Neural progenitor cell (in vitro differentiated cells): ENCODE measurements around the gene COG5. TPM values are rescaled to one million over a fixed set of nuclear protein-coding genes. Genes with fewer than 3 reads are reported as not detected.
A peak's percentile ranks its signal among the peaks of the same experiment; 100 is the strongest.

Experiments
- DNase-seq: peaks from one replicate; pipeline ENCODE4 v3.0.0-alpha.2; 2016; ENCODE audit warnings: low spot score
- H2AFZ ChIP-seq: fragments of 200-600 bp; sonication (generic); replicated peaks from 2 replicates; pipeline ENCODE4 v1.6.1; 2016; ENCODE audit warnings: antibody characterized with exemption
- H3F3A ChIP-seq: fragments of 200-600 bp; sonication (generic); 2 replicates; pipeline ENCODE4 v1.6.1; 2016; ENCODE audit warnings: antibody characterized with exemption, low read depth
- H3K27ac ChIP-seq: fragments of 200-600 bp; sonication (generic); 2 replicates; pipeline ENCODE4 v1.5.1; 2016; ENCODE audit warnings: mild to moderate bottlenecking
- H3K27me3 ChIP-seq: fragments of 200-600 bp; sonication (generic); 2 replicates; pipeline ENCODE4 v1.6.1; 2016; ENCODE audit warnings: mild to moderate bottlenecking, moderate library complexity
- H3K36me3 ChIP-seq: fragments of 200-600 bp; sonication (generic); 2 replicates; pipeline ENCODE4 v1.5.1; 2016
- H3K4me1 ChIP-seq: fragments of 200-600 bp; sonication (generic); 2 replicates; pipeline ENCODE4 v1.6.1; 2016; ENCODE audit warnings: mixed run types
- H3K4me2 ChIP-seq: fragments of 200-600 bp; sonication (generic); 2 replicates; pipeline ENCODE4 v1.6.1; 2016
- H3K4me3 ChIP-seq: fragments of 200-600 bp; sonication (generic); 2 replicates; pipeline ENCODE4 v1.5.1; 2016
- H3K79me2 ChIP-seq: fragments of 200-600 bp; sonication (generic); 2 replicates; pipeline ENCODE4 v1.6.1; 2016; ENCODE audit warnings: low read depth
- H3K9ac ChIP-seq: fragments of 200-600 bp; sonication (generic); 2 replicates; pipeline ENCODE4 v1.6.1; 2016
- H3K9me3 ChIP-seq: fragments of 200-600 bp; sonication (generic); 2 replicates; pipeline ENCODE4 v1.5.1; 2016; ENCODE audit warnings: low read depth
- H4K20me1 ChIP-seq: fragments of 200-600 bp; sonication (generic); 2 replicates; pipeline ENCODE4 v1.6.1; 2016; ENCODE audit warnings: low read depth
- H3K27ac Mint-ChIP-seq: 3 replicates; pipeline ENCODE4 v1.8.0; 2021; ENCODE audit warnings: mixed read lengths
- H3K27me3 Mint-ChIP-seq: 2 replicates; pipeline ENCODE4 v1.8.0; 2022; ENCODE audit warnings: low read depth, mild to moderate bottlenecking, inconsistent platforms, moderate library complexity, mixed read lengths; ENCODE audit not compliant: insufficient read depth
- H3K36me3 Mint-ChIP-seq: 3 replicates; pipeline ENCODE4 v1.8.0; 2021; ENCODE audit warnings: mixed read lengths
- H3K4me1 Mint-ChIP-seq: 3 replicates; pipeline ENCODE4 v1.8.0; 2021; ENCODE audit warnings: mixed read lengths
- H3K4me3 Mint-ChIP-seq: 3 replicates; pipeline ENCODE4 v1.8.0; 2021; ENCODE audit warnings: mild to moderate bottlenecking, moderate library complexity, mixed read lengths
- H3K9me3 Mint-ChIP-seq: 3 replicates; pipeline ENCODE4 v1.8.0; 2020; ENCODE audit warnings: mixed read lengths
- EZH2 ChIP-seq: fragments of 200-600 bp; sonication (generic); IDR thresholded peaks from 2 replicates; pipeline ENCODE4 v1.6.1; 2017; ENCODE audit warnings: antibody characterized with exemption, mild to moderate bottlenecking, moderate library complexity
- EZH2phosphoT487 ChIP-seq: fragments of 200-600 bp; sonication (generic); IDR thresholded peaks from 2 replicates; pipeline ENCODE4 v1.6.1; 2017; ENCODE audit warnings: antibody characterized with exemption
- total RNA-seq: library from RNA; depleted of rRNA; stranded (reverse); fragments of >200 nt; gene quantifications from 2 replicates; pipeline ENCODE4 v1.2.3, GENCODE V29; 2015; ENCODE audit warnings: low replicate concordance
- TF ChIP-seq, protein P1 (sequence below): fragments of 200-600 bp; sonication (generic); IDR thresholded peaks from 2 replicates; pipeline ENCODE4 v1.5.1; 2017; ENCODE audit warnings: antibody characterized with exemption, mild to moderate bottlenecking

Gene COG5
- total RNA-seq, 1 donor from 2014 or later: 90.5 TPM

DNA sequence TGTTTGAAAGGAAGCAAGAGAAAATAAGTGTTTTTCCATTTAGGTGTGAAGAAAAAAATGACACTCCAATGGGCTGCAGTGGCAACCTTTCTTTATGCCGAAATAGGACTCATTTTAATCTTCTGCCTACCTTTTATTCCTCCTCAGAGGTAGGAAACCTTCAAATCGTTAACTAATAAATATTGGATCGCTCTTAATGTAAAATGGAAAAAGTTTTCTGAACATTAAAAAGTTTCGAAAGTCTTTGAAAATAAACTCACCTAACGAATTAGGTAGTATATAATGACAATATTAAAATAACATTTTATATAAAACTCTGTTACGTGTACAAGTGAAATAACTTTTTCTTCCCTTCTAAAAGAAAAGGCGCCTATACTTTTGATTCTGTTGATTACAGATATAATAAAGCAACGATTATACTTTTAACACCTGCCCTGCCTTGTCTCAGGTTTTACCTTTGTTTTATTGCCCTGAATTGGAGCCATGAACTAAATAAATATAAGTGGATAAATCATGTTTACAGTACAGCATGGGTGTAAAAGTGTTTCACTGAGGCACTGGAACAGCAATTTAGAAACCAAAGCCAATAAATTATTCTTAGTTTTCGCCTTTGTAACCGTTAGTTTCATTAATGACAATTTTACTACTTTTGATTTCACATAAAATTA is 17.1 kb upstream of the COG5 start:
- TF ChIP-seq, protein P1, sequence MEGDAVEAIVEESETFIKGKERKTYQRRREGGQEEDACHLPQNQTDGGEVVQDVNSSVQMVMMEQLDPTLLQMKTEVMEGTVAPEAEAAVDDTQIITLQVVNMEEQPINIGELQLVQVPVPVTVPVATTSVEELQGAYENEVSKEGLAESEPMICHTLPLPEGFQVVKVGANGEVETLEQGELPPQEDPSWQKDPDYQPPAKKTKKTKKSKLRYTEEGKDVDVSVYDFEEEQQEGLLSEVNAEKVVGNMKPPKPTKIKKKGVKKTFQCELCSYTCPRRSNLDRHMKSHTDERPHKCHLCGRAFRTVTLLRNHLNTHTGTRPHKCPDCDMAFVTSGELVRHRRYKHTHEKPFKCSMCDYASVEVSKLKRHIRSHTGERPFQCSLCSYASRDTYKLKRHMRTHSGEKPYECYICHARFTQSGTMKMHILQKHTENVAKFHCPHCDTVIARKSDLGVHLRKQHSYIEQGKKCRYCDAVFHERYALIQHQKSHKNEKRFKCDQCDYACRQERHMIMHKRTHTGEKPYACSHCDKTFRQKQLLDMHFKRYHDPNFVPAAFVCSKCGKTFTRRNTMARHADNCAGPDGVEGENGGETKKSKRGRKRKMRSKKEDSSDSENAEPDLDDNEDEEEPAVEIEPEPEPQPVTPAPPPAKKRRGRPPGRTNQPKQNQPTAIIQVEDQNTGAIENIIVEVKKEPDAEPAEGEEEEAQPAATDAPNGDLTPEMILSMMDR: no peak
- TF ChIP-seq EZH2phosphoT487: no peak
- TF ChIP-seq EZH2: no peak
- DNase-seq: no peak
- Histone ChIP-seq H3K36me3 (no peaks in the 10 kb centered on the region), H3K9ac (peak overlapping the region; percentile 47), H4K20me1 (no peaks in the 10 kb centered on the region), H3K4me2 (peak overlapping the region; percentile 93), H3F3A (peaks cover 6% of the 10 kb centered on the region), H2AFZ (peak overlapping the region; percentile 97), H3K27me3 (no peaks in the 10 kb centered on the region), H3K4me1 (peaks cover 10% of the 10 kb centered on the region), H3K9me3 (no peaks in the 10 kb centered on the region), H3K79me2 (peaks cover 12% of the 10 kb centered on the region), H3K27ac (no peak overlapping the region), H3K4me3 (peak overlapping the region; percentile 88)
- Mint-ChIP-seq H3K36me3 (peaks cover 10% of the 10 kb centered on the region), H3K4me1 (peaks cover 10% of the 10 kb centered on the region), H3K27me3 (no peaks in the 10 kb centered on the region), H3K4me3 (peak overlapping the region; percentile 88), H3K9me3 (no peaks in the 10 kb centered on the region), H3K27ac (no peak overlapping the region)

DNA sequence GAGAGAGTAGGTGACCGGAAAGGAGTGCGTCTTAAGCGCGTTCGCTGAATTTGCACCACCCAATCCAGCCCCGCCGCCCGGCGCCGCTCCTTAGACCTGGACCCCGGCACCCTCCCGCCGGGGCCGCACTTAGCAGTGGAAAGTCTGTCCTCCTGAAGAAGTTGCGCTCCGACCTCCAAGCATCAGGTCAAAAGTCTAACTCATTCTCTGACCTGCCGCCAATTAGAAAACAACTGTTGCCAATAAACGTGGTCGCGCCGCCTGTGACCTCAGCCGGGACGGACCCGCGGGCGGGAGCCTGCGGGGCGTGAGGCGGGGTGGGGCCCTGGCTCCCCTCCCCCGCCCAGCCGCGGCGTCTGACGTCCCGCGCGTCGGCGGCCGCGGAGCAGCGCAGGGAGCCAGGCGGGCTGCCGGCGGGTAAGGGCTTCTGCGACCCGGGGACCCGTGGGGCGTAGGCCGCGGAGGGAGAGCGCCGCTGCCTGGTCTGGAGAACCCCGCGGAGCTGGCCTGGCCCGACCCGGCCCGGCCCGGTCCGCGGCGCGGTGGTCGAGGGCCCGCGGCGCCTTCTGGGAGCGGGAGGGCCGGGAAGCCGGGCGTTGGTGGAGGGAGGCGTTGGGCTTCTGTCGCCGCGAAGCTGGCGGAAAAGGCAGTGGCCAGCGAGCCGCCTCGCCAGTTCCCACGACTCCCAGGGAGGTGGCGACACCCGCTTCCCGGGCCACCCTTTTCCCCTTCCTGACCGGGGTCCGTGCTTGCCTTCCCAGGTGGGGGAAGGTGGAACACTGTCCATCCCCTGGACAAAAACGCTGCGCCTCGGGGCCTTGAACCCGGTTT is 16.4 kb upstream of the COG5 start, which contains the start of gene BCAP29:
BCAP29 (plus strand) TSS at position 362 of the 831 bp plus-strand sequence. CDS start 527 bp downstream, outside the sequence.
- Histone ChIP-seq H3K9ac (peak within 1 kb of the TSS; percentile 47), H3K27me3 (no peaks in the 10 kb centered on the region), H3K4me2 (peak within 1 kb of the TSS; percentile 93), H3K4me3 (peak within 1 kb of the TSS; percentile 88), H3K27ac (peak within 1 kb of the TSS; percentile 59), H3K4me1 (peaks cover 10% of the 10 kb centered on the region), H3F3A (peaks cover 6% of the 10 kb centered on the region), H3K36me3 (peaks cover under 1% of the 10 kb centered on the region), H2AFZ (peak within 1 kb of the TSS; percentile 97), H4K20me1 (no peaks in the 10 kb centered on the region), H3K79me2 (peaks cover 12% of the 10 kb centered on the region), H3K9me3 (no peaks in the 10 kb centered on the region)
- H3K27ac Mint-ChIP-seq: peak within 1 kb of the TSS; percentile 76
- TF ChIP-seq, protein P1: peak; percentile 39
- TF ChIP-seq EZH2: peak; percentile 31
- no peak for TF ChIP-seq EZH2phosphoT487
- peak within 1 kb of the TSS; percentile 94 for H3K4me3 Mint-ChIP-seq
- H3K9me3 Mint-ChIP-seq: no peaks in the 10 kb centered on the region
- no peaks in the 10 kb centered on the region for H3K27me3 Mint-ChIP-seq
- peak; percentile 91 for DNase-seq
- peaks cover 10% of the 10 kb centered on the region for H3K4me1 Mint-ChIP-seq
- peaks cover 5% of the 10 kb centered on the region for H3K36me3 Mint-ChIP-seq

DNA sequence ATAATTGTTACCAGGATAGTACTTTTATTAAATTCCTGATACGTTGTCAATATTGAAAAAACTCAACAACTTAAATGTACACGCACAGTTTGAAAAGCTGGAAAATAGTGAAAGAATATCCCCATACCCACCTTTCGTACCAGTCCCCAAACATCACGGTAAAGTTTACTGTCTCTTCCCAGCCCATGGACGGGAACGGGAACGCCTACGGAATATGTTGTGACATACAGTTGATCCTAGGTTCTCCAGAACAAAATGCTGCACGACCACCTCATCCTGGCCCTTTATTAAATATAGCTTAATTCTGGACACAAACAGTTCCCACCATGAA is 15.8 kb upstream of the COG5 start:
- Histone ChIP-seq H3K9me3 (no peaks in the 10 kb centered on the region), H3K4me1 (peaks cover 10% of the 10 kb centered on the region), H3K36me3 (peaks cover 6% of the 10 kb centered on the region), H4K20me1 (no peaks in the 10 kb centered on the region), H3K27me3 (no peaks in the 10 kb centered on the region), H3K27ac (no peak overlapping the region), H3K4me3 (peak overlapping the region; percentile 88), H3K79me2 (peaks cover 12% of the 10 kb centered on the region), H3K4me2 (peak overlapping the region; percentile 93), H2AFZ (peak overlapping the region; percentile 97), H3K9ac (peak overlapping the region; percentile 47), H3F3A (peaks cover 6% of the 10 kb centered on the region)
- Mint-ChIP-seq H3K27me3 (no peaks in the 10 kb centered on the region), H3K27ac (peak overlapping the region; percentile 60), H3K4me1 (peaks cover 10% of the 10 kb centered on the region), H3K4me3 (peak overlapping the region; percentile 94), H3K9me3 (no peaks in the 10 kb centered on the region), H3K36me3 (peaks cover 5% of the 10 kb centered on the region)
- no peak for DNase-seq
- no peak for TF ChIP-seq EZH2phosphoT487
- no peak for TF ChIP-seq EZH2
- TF ChIP-seq, protein P1: no peak
